A673 (cell line): Measurements from ENCODE around the gene SLC12A3.

Experiments used
- EZH2 ChIP-seq: fragments of 200-600 bp; sonication (generic); IDR thresholded peaks from 2 replicates; pipeline ENCODE4 v1.6.1; 2017; ENCODE audit warnings: borderline replicate concordance, low read depth, mild to moderate bottlenecking, mixed read lengths, antibody characterized with exemption, low read length; ENCODE audit not compliant: poor library complexity, severe bottlenecking
- TF ChIP-seq, protein P1 (sequence below): fragments of 300-800, 200-600 bp; sonication (generic); conservative IDR thresholded peaks from 2 replicates; pipeline ENCODE4 v1.5.1; 2017; ENCODE audit warnings: low read depth, mild to moderate bottlenecking, antibody characterized with exemption, low read length, moderate library complexity, mixed read lengths

DNA sequence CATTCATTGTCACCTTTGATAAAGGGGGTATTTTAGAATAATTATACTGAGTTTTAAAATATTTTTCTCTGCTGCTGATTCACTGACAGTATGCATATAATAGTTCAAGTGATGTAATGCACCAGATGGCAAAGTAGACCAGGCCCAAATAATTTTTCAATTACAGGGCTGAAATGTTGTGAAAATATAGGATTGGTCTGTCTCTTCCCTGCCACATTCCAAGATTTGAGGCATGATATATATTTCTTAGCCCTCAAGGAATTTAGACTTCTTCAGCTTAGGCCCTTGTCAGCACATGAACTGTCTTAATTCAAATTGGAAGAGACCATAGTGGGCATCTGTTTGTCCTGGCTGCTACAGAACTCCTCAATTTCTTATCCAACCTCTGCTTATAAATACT, 39.2 kb upstream of the SLC12A3 start:
- TF ChIP-seq, protein P1, sequence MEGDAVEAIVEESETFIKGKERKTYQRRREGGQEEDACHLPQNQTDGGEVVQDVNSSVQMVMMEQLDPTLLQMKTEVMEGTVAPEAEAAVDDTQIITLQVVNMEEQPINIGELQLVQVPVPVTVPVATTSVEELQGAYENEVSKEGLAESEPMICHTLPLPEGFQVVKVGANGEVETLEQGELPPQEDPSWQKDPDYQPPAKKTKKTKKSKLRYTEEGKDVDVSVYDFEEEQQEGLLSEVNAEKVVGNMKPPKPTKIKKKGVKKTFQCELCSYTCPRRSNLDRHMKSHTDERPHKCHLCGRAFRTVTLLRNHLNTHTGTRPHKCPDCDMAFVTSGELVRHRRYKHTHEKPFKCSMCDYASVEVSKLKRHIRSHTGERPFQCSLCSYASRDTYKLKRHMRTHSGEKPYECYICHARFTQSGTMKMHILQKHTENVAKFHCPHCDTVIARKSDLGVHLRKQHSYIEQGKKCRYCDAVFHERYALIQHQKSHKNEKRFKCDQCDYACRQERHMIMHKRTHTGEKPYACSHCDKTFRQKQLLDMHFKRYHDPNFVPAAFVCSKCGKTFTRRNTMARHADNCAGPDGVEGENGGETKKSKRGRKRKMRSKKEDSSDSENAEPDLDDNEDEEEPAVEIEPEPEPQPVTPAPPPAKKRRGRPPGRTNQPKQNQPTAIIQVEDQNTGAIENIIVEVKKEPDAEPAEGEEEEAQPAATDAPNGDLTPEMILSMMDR: no peak
- no peak for TF ChIP-seq EZH2
